Fibroblast of mammary gland (primary cell): ENCODE measurements around the gene ZC3H8.

Experiments used
- DNase-seq: peaks from one replicate; pipeline ENCODE4 v3.0.0-alpha.2; 2010; ENCODE audit warnings: low read depth
- H3K4me3 ChIP-seq: 2 replicates; pipeline ENCODE4 v1.5.1; 2011; ENCODE audit warnings: low read depth, mild to moderate bottlenecking, low read length, moderate library complexity; ENCODE audit not compliant: control insufficient read depth
- CTCF ChIP-seq: conservative IDR thresholded peaks from 2 replicates; pipeline ENCODE4 v1.5.1; 2011; ENCODE audit warnings: low read depth, low read length, inconsistent platforms; ENCODE audit not compliant: control insufficient read depth, insufficient read depth

ZC3H8 gene

GRCh38 chr2:112189001-112189556 is 65.8 kb downstream of the ZC3H8 start:
- no peak for TF ChIP-seq CTCF
- H3K4me3 ChIP-seq, result no peak overlapping the region
- no peak for DNase-seq

DNA sequence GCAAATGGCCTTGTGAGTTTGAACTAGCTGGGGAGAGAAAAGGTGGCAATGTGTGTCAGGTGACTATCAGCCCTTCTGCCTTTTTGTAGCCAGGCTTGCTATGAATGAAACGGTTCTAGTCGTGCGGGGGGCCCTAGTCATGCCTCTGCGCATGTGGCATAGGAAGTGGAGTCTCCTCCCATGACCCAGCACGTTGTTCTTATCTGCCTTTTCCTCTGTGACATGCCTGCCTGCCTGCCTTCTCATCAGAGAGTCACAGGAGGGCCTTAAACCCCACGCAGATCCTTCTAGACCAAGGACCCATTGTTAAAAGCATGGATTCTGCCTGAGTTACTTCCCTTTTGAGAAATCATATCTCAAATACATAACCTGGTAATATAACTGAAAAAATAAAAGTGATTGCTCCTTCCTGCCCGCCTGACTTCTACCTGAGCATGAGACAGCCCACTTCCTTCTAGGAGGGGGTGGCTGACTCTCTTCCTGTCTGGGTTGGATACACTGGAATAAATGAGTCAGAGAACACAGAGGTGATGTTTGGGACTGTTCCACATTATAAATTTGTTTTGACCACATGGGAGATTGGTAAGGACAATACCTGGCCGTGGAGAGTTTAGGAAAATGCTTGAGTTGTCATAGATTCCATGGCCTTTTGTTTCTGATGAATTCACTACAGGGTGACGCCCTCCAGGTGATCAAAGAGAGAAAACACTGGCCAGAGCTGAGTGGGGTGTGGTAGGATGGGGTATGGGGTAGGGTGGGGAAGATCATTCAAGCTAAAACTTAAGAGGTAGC is 66.8 kb downstream of the ZC3H8 start:
- no peak for DNase-seq
- H3K4me3 ChIP-seq, result no peak overlapping the region
- no peak for TF ChIP-seq CTCF

- TF ChIP-seq CTCF, result no peak
- no peak for DNase-seq
- H3K4me3 ChIP-seq, result no peak overlapping the region
Observed at GRCh38 chr2:112187046-112187715, 67.7 kb downstream of the ZC3H8 start.

- DNase-seq, result no peak
- no peak for TF ChIP-seq CTCF
- H3K4me3 ChIP-seq, result no peak overlapping the region
Observed at GRCh38 chr2:112185131-112185530, 69.7 kb downstream of the ZC3H8 start.

DNA sequence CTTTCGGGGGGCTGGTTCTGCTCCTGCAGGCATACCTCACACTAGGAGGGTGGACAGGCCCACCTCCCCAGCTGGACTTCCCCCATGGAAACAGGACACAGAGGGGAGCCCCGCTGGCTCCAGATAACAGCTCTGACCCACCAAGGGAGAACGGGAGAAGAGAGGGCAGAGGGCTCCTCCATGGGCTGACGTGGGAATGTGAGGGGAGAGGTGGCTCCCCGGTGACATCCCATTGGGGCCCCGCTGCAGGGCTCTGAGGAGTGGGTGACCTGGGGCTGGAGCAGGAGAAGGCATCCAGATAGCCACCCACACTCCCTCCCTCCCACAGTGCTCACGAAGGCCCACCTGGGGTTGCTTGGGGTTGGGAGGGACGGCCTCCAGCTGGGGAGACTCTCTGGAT is 70.7 kb downstream of the ZC3H8 start:
- no peak for DNase-seq
- no peak overlapping the region for H3K4me3 ChIP-seq
- TF ChIP-seq CTCF, result no peak

DNA sequence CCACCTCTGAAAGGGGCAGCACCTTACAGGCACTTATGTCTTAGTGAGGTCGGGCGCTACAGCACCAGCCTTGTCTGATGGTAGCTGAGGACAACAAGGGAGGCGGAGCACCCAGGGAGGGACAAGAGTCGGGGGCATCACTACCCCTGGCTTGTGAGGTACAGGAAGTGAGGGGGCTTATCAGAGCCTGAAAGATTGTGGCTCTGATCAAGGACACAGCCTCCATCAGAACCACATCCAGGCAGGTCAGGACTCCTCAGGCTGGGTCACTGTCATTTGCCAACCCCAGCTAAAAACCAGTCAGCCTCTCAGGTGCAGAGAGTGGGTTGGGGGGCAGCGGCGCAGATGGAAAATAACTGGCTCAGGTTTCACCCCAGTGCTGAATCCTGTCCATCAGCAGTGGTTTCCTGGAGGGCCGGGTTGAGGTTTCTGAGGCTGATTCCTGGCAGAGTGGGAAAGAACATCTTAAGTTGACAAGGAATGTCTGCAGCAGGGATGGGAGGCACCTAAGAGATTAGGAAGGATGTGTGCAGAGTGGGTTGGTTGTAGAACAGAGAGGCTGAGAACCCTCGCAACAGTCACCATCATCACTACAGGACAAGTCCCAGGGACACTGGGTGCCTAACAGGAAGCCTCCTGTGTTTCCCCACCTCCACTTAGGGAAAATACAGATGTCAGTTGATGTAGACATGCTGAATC is 71.4 kb downstream of the ZC3H8 start:
- TF ChIP-seq CTCF, result no peak
- no peak overlapping the region for H3K4me3 ChIP-seq
- no peak for DNase-seq
